Peyer's patch (tissue), 4 donors: ENCODE results near the gene GPLD1.

Experiments
- POLR2A ChIP-seq, 2 donors: fragments of 450-650 bp; IDR thresholded peaks; one replicate each; pipeline ENCODE4 v1.5.1; 2017; ENCODE audit warnings: antibody characterized with exemption in 2 of 2, mild to moderate bottlenecking in 2 of 2, moderate library complexity in 2 of 2
- TF ChIP-seq, protein P1 (sequence below), 6 experiments: fragments of 450-650 bp in 4 of 6; fragments of 200-600 bp in 2 of 6; sonication (generic) in 1 of 6; IDR thresholded peaks; one replicate each; pipeline ENCODE4 v1.5.1; 2017 to 2019; ENCODE audit warnings: antibody characterized with exemption in 6 of 6, mild to moderate bottlenecking in 3 of 6, moderate library complexity in 1 of 6

GRCh38 chr6:24429146-24429545, 60.2 kb downstream of the GPLD1 start:
- TF ChIP-seq, protein P1, sequence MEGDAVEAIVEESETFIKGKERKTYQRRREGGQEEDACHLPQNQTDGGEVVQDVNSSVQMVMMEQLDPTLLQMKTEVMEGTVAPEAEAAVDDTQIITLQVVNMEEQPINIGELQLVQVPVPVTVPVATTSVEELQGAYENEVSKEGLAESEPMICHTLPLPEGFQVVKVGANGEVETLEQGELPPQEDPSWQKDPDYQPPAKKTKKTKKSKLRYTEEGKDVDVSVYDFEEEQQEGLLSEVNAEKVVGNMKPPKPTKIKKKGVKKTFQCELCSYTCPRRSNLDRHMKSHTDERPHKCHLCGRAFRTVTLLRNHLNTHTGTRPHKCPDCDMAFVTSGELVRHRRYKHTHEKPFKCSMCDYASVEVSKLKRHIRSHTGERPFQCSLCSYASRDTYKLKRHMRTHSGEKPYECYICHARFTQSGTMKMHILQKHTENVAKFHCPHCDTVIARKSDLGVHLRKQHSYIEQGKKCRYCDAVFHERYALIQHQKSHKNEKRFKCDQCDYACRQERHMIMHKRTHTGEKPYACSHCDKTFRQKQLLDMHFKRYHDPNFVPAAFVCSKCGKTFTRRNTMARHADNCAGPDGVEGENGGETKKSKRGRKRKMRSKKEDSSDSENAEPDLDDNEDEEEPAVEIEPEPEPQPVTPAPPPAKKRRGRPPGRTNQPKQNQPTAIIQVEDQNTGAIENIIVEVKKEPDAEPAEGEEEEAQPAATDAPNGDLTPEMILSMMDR (IDR thresholded peaks at IDR 0.05): no peak
- TF ChIP-seq POLR2A (IDR thresholded peaks at IDR 0.05): no peak
